ENCODE results near the gene CD81.

- no peak for TF ChIP-seq EZH2 (IDR thresholded peaks at IDR 0.05; ENCODE audit: insufficient read depth, poor library complexity, severe bottlenecking)
- TF ChIP-seq EZH2phosphoT487 (IDR thresholded peaks at IDR 0.05; ENCODE audit: insufficient read depth, low read depth): no peak
These were observed 17.7 kb downstream of the CD81 start for GRCh38 chr11:2394818-2395105.
